ENCODE data around the gene GLI3.
A peak's percentile ranks its signal among the peaks of the same experiment; 100 is the strongest.

GLI3 gene

DNA sequence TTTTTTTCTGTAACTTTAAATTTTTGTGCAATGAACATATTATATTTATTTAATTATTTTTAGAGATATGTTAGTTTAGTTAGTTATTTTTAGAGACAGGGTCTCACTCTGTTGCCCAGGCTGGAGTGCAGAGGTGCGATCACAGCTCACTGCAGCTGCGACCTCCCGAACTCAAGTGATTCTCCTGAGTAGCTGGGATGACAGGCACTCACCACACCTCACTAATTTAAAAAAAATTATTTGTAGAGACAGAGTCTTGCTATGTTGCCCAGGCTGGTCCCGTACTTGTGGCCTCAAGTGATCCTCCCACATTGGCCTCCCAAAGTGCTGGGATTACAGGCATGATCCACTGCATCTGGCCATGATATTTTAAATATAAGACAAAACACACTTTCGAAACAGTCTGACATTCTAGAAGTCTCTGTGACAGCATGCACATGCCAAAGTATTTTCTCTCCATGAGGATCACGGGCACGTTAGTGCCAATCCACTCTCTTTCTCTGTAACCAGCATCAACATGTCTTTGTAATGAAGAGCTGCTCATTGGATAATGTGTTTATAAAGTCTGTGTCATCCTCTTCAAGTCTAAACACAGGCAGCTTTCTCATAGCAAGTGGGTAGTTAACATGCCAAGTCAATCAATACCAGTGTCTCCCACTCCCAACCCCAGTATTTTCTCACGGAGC lies 137.4 kb downstream of the GLI3 start:
- POLR2A ChIA-PET = no interaction called here
- no peak for TF ChIP-seq FOXK2 (IDR thresholded peaks at IDR 0.05)
- TF ChIP-seq NFRKB (IDR thresholded peaks at IDR 0.05) = no peak
- TF ChIP-seq SP1 (IDR thresholded peaks at IDR 0.05) = no peak
- CTCF ChIA-PET = no interaction called here
- DNase-seq (ENCODE audit: extremely low spot score) = no peak

DNA sequence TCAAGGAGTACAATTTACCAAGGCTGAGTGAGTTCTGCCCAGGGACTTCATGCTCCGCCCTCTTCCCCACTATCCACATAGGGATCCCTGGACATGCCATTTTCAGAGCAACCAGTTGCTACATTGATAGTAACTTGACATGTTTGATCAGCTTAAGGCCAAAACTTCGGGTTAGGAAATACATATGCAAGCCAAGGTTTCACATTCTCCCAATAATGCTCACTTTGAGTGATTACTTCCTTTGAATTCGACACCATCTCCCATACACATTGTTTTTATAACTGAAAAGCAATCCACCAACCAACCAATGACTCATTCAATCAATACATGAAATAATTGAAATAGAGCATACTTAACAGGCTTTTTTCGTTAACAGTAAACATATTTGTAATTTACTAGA lies 137.9 kb downstream of the GLI3 start:
- ChIA-PET POLR2A (no interaction called here), CTCF (no interaction called here)
- no peak for DNase-seq (ENCODE audit: extremely low spot score)
- no peak for TF ChIP-seq SUZ12 (IDR thresholded peaks at IDR 0.05)
- TF ChIP-seq ELF4 (IDR thresholded peaks at IDR 0.05) = no peak
- no peak for TF ChIP-seq ARNT (IDR thresholded peaks at IDR 0.05)
- no peak for TF ChIP-seq SP1 (IDR thresholded peaks at IDR 0.05)
- no peak for TF ChIP-seq FOXM1 (IDR thresholded peaks at IDR 0.05; ENCODE audit: borderline replicate concordance)
- no peak for TF ChIP-seq ZNF384 (IDR thresholded peaks at IDR 0.05)
- TF ChIP-seq, protein P1, sequence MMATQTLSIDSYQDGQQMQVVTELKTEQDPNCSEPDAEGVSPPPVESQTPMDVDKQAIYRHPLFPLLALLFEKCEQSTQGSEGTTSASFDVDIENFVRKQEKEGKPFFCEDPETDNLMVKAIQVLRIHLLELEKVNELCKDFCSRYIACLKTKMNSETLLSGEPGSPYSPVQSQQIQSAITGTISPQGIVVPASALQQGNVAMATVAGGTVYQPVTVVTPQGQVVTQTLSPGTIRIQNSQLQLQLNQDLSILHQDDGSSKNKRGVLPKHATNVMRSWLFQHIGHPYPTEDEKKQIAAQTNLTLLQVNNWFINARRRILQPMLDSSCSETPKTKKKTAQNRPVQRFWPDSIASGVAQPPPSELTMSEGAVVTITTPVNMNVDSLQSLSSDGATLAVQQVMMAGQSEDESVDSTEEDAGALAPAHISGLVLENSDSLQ (IDR thresholded peaks at IDR 0.05) = no peak
- no peak for TF ChIP-seq TARDBP (IDR thresholded peaks at IDR 0.05)
- TF ChIP-seq L3MBTL2 (conservative IDR thresholded peaks at IDR 0.05) = no peak
- no peak for TF ChIP-seq NFRKB (IDR thresholded peaks at IDR 0.05)
- TF ChIP-seq LEF1 (IDR thresholded peaks at IDR 0.05; ENCODE audit: borderline replicate concordance) = no peak
- TF ChIP-seq FOXK2 (IDR thresholded peaks at IDR 0.05) = no peak
- TF ChIP-seq CTBP1 (IDR thresholded peaks at IDR 0.05; ENCODE audit: borderline replicate concordance) = no peak
- TF ChIP-seq BHLHE40 (IDR thresholded peaks at IDR 0.05; ENCODE audit: borderline replicate concordance) = no peak
- no peak for TF ChIP-seq FOXA1 (IDR thresholded peaks at IDR 0.05)

- DNase-seq (ENCODE audit: extremely low spot score) = peak; percentile 54
- CTCF ChIA-PET = interaction anchor here (1.2 kb wide), 1 partner anchor 88 kb away, joined by 3 read pairs; no protein-coding TSS in a partner anchor
- POLR2A ChIA-PET = no interaction called here
- TF ChIP-seq HDGF (IDR thresholded peaks at IDR 0.05; ENCODE audit: borderline replicate concordance) (no peak), NFRKB (IDR thresholded peaks at IDR 0.05) (no peak), ZNF384 (IDR thresholded peaks at IDR 0.05) (no peak), CTBP1 (IDR thresholded peaks at IDR 0.05; ENCODE audit: borderline replicate concordance) (no peak), ARNT (IDR thresholded peaks at IDR 0.05) (no peak), BHLHE40 (IDR thresholded peaks at IDR 0.05; ENCODE audit: borderline replicate concordance) (no peak), SUZ12 (IDR thresholded peaks at IDR 0.05) (no peak), ELF4 (IDR thresholded peaks at IDR 0.05) (no peak)
- TF ChIP-seq, protein P1 (IDR thresholded peaks at IDR 0.05) = no peak
These were observed 139.3 kb downstream of the GLI3 start for GRCh38 chr7:42097752-42098151.

- TF ChIP-seq TARDBP (IDR thresholded peaks at IDR 0.05) = no peak
- TF ChIP-seq L3MBTL2 (conservative IDR thresholded peaks at IDR 0.05) = no peak
- TF ChIP-seq, protein P1 (IDR thresholded peaks at IDR 0.05) = peak; percentile 4; the same call in 1 of the 2 replicates
- no peak for TF ChIP-seq FOXA1 (IDR thresholded peaks at IDR 0.05)
- no peak for TF ChIP-seq ZNF384 (IDR thresholded peaks at IDR 0.05)
- ChIA-PET POLR2A (no interaction called here), CTCF (interaction anchor here (1.2 kb wide), 1 partner anchor 89 kb away, joined by 3 read pairs; no protein-coding TSS in a partner anchor)
- no peak for DNase-seq (ENCODE audit: extremely low spot score)
These were observed 140.1 kb downstream of the GLI3 start for GRCh38 chr7:42096681-42097561.

DNA sequence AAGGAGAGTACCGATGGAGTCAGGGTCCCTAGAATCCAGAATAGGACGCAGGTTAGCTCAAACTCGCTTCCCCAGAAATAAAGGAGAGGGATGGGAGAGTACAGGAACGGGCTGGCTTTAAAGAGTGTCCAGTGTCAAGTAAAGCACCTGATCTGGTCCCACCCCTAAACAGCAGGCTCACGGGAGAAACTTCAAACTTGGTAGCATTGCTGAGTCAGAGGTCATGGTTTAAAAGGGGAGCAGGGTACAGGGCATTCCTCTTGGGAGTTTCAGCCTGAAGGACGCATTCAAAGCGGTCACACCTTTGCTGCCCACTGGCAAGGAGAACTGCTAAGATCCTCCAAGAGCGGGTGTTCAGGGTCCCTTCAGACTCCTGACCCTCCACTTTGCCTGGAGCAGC lies 140.7 kb downstream of the GLI3 start:
- ChIA-PET CTCF (no interaction called here), POLR2A (no interaction called here)
- DNase-seq (ENCODE audit: extremely low spot score) = no peak
- TF ChIP-seq LEF1 (IDR thresholded peaks at IDR 0.05; ENCODE audit: borderline replicate concordance) (no peak), L3MBTL2 (conservative IDR thresholded peaks at IDR 0.05) (no peak), NFRKB (IDR thresholded peaks at IDR 0.05) (no peak), HDGF (IDR thresholded peaks at IDR 0.05; ENCODE audit: borderline replicate concordance) (no peak), FOXK2 (IDR thresholded peaks at IDR 0.05) (no peak), CTBP1 (IDR thresholded peaks at IDR 0.05; ENCODE audit: borderline replicate concordance) (no peak), TARDBP (IDR thresholded peaks at IDR 0.05) (no peak)

GRCh38 chr7:42095791-42096190 lies 141.2 kb downstream of the GLI3 start:
- CTCF ChIA-PET = interaction anchor here (0.6 kb wide), 1 partner anchor 51 kb away, joined by 3 read pairs; no protein-coding TSS in a partner anchor
- no peak for DNase-seq (ENCODE audit: extremely low spot score)
- TF ChIP-seq LEF1 (IDR thresholded peaks at IDR 0.05; ENCODE audit: borderline replicate concordance) (no peak), ZNF384 (IDR thresholded peaks at IDR 0.05) (no peak), TARDBP (IDR thresholded peaks at IDR 0.05) (no peak), FOXM1 (IDR thresholded peaks at IDR 0.05; ENCODE audit: borderline replicate concordance) (no peak), L3MBTL2 (conservative IDR thresholded peaks at IDR 0.05) (no peak), HDGF (IDR thresholded peaks at IDR 0.05; ENCODE audit: borderline replicate concordance) (no peak), FOXA1 (IDR thresholded peaks at IDR 0.05) (no peak), ELF4 (IDR thresholded peaks at IDR 0.05) (no peak)
- TF ChIP-seq, protein P1 (IDR thresholded peaks at IDR 0.05) = no peak
- POLR2A ChIA-PET = no interaction called here
